ENCODE measurements around the gene FYCO1. TPM values are rescaled to one million over a fixed set of nuclear protein-coding genes. Genes with fewer than 3 reads are reported as not detected.

Gene FYCO1
- total and polyA plus RNA-seq, 10 of the 15 experiments (the other 5 are each of a cell fraction or from before 2014, with no cell fraction given), result 1.5 to 8.4 (median 6.5) TPM

DNA sequence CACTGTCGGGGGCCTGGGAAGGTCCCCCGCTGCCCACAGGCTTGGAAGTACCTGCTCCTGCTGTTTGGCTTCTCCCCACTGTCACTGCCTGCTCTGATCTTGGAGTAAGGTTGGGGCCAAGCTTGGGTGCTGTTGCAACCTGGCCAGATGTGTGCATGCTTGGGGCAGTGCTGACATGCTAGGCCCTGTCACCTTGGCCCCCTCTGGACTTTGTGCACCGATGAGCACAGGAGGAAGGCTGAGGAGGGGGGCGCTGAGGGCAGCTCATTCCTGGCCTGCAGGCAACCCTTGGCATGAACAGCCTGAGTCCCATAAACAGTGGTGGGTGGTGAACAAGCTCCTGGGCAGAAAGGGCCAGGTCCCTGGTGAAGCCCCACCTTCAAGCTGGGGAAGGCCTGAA, 35.6 kb upstream of the FYCO1 start (continued):
- TF ChIP-seq, protein P1, sequence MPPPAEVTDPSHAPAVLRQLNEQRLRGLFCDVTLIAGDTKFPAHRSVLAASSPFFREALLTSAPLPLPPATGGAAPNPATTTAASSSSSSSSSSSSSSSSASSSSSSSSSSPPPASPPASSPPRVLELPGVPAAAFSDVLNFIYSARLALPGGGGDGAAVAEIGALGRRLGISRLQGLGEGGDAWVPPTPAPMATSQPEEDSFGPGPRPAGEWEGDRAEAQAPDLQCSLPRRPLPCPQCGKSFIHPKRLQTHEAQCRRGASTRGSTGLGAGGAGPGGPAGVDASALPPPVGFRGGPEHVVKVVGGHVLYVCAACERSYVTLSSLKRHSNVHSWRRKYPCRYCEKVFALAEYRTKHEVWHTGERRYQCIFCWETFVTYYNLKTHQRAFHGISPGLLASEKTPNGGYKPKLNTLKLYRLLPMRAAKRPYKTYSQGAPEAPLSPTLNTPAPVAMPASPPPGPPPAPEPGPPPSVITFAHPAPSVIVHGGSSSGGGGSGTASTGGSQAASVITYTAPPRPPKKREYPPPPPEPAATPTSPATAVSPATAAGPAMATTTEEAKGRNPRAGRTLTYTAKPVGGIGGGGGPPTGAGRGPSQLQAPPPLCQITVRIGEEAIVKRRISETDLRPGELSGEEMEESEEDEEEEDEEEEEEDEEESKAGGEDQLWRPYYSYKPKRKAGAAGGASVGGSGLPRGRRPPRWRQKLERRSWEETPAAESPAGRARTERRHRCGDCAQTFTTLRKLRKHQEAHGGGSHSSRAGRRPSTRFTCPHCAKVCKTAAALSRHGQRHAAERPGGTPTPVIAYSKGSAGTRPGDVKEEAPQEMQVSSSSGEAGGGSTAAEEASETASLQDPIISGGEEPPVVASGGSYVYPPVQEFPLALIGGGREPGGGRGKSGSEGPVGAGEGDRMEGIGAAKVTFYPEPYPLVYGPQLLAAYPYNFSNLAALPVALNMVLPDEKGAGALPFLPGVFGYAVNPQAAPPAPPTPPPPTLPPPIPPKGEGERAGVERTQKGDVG (CRISPR knock-in tag; IDR thresholded peaks at IDR 0.05), result no peak
- TF ChIP-seq SRF (IDR thresholded peaks at IDR 0.05; ENCODE audit: low read depth in 2 of 2, low read length in 2 of 2) (no peak), BMI1 (IDR thresholded peaks at IDR 0.05; ENCODE audit: borderline replicate concordance) (no peak), GABPA (IDR thresholded peaks at IDR 0.05; ENCODE audit: low read depth) (no peak), NRF1 (conservative IDR thresholded peaks at IDR 0.05; ENCODE audit: low read depth, low read length) (no peak)

DNA sequence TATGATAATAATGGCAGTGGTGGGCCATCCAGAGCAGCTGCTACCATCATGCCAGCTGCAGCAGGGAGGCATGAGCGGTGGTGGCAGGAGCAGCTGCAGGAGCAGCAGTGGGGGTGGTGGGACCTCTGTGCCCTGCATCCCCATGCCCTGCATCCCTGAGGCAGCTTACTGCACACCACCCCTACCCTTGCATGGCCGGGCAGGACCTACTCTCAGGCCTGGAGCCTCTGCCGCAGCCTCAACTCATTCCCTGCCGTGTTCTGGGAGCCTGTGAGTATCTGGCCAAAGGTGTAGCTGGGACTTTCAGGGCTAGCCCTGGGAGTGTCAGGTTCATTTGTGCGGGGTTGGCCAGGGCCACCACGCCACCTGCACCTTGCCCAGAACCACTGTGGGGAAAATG, 35.0 kb upstream of the FYCO1 start:
- in situ Hi-C loops (cut with MboI), result no loop called here
- no TSS peak for BruUV-seq (replicated peaks)
- intact Hi-C loops (cut with micrococcal nuclease; ENCODE audit: unreplicated experiment), result no loop called here
- TF ChIP-seq ZNF24 (IDR thresholded peaks at IDR 0.05) (no peak), PAX8 (IDR thresholded peaks at IDR 0.05) (no peak), RFX5 (IDR thresholded peaks at IDR 0.05; ENCODE audit: low read depth, low read length) (no peak), SIX5 (IDR thresholded peaks at IDR 0.05; ENCODE audit: low read depth, low read length, severe bottlenecking) (no peak), KDM1A (IDR thresholded peaks at IDR 0.05; ENCODE audit: borderline replicate concordance) (no peak)
- TF ChIP-seq, protein P2, sequence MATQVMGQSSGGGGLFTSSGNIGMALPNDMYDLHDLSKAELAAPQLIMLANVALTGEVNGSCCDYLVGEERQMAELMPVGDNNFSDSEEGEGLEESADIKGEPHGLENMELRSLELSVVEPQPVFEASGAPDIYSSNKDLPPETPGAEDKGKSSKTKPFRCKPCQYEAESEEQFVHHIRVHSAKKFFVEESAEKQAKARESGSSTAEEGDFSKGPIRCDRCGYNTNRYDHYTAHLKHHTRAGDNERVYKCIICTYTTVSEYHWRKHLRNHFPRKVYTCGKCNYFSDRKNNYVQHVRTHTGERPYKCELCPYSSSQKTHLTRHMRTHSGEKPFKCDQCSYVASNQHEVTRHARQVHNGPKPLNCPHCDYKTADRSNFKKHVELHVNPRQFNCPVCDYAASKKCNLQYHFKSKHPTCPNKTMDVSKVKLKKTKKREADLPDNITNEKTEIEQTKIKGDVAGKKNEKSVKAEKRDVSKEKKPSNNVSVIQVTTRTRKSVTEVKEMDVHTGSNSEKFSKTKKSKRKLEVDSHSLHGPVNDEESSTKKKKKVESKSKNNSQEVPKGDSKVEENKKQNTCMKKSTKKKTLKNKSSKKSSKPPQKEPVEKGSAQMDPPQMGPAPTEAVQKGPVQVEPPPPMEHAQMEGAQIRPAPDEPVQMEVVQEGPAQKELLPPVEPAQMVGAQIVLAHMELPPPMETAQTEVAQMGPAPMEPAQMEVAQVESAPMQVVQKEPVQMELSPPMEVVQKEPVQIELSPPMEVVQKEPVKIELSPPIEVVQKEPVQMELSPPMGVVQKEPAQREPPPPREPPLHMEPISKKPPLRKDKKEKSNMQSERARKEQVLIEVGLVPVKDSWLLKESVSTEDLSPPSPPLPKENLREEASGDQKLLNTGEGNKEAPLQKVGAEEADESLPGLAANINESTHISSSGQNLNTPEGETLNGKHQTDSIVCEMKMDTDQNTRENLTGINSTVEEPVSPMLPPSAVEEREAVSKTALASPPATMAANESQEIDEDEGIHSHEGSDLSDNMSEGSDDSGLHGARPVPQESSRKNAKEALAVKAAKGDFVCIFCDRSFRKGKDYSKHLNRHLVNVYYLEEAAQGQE (IDR thresholded peaks at IDR 0.05; ENCODE audit: low read depth, low read length), result no peak
- TF ChIP-seq, protein P3, sequence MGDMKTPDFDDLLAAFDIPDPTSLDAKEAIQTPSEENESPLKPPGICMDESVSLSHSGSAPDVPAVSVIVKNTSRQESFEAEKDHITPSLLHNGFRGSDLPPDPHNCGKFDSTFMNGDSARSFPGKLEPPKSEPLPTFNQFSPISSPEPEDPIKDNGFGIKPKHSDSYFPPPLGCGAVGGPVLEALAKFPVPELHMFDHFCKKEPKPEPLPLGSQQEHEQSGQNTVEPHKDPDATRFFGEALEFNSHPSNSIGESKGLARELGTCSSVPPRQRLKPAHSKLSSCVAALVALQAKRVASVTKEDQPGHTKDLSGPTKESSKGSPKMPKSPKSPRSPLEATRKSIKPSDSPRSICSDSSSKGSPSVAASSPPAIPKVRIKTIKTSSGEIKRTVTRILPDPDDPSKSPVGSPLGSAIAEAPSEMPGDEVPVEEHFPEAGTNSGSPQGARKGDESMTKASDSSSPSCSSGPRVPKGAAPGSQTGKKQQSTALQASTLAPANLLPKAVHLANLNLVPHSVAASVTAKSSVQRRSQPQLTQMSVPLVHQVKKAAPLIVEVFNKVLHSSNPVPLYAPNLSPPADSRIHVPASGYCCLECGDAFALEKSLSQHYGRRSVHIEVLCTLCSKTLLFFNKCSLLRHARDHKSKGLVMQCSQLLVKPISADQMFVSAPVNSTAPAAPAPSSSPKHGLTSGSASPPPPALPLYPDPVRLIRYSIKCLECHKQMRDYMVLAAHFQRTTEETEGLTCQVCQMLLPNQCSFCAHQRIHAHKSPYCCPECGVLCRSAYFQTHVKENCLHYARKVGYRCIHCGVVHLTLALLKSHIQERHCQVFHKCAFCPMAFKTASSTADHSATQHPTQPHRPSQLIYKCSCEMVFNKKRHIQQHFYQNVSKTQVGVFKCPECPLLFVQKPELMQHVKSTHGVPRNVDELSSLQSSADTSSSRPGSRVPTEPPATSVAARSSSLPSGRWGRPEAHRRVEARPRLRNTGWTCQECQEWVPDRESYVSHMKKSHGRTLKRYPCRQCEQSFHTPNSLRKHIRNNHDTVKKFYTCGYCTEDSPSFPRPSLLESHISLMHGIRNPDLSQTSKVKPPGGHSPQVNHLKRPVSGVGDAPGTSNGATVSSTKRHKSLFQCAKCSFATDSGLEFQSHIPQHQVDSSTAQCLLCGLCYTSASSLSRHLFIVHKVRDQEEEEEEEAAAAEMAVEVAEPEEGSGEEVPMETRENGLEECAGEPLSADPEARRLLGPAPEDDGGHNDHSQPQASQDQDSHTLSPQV (IDR thresholded peaks at IDR 0.05), result no peak

More for the DNA sequence above, 35.0 kb upstream of the FYCO1 start:
- Histone ChIP-seq H4K20me1 (ENCODE audit: control insufficient read depth, insufficient read depth) (no peaks in the 10 kb centered on the region), H3K4me2 (ENCODE audit: control insufficient read depth, insufficient read depth) (no peak overlapping the region), H3K79me2 (ENCODE audit: control insufficient read depth, insufficient read depth, low read length) (no peaks in the 10 kb centered on the region), H3K9ac (ENCODE audit: control insufficient read depth, insufficient read depth, low read length) (no peak overlapping the region), H3K36me3 (ENCODE audit: control insufficient read depth in 2 of 2, insufficient read depth in 2 of 2, low read length in 1 of 2) (no peaks in the 10 kb centered on the region), H3K9me3 (replicated peaks; ENCODE audit: control insufficient read depth, insufficient read depth, low read length) (peaks cover 12% of the 10 kb centered on the region), H2AFZ (ENCODE audit: control insufficient read depth, low read depth, low read length) (no peak overlapping the region), H3K27ac (ENCODE audit: control insufficient read depth, insufficient read depth) (no peak overlapping the region), H3K4me1 (ENCODE audit: control insufficient read depth, insufficient read depth, low read length) (peaks cover 19% of the 10 kb centered on the region), H3K27me3 (replicated peaks in 1 of 2; ENCODE audit: control insufficient read depth in 2 of 2, insufficient read depth in 2 of 2, low read length in 1 of 2) (no peaks in the 10 kb centered on the region), H3K4me3 (no peak overlapping the region)
- ChIA-PET POLR2A (interaction anchor here (0.5 to 0.9 kb wide), 2 partner anchors 35 to 271 kb away, joined by 3 to 4 read pairs; no protein-coding TSS in a partner anchor), SMC1A (ENCODE audit: uncharacterized antibody, unreplicated experiment) (interaction anchor here (0.7 to 1.1 kb wide), 3 partner anchors 9 to 72 kb away, joined by 3 read pairs; no protein-coding TSS in a partner anchor), CTCF (interaction anchor here (0.6 to 1.3 kb wide), 5 partner anchors 8 to 348 kb away, joined by 3 to 4 read pairs (median 3); no protein-coding TSS in a partner anchor), RAD21 (ENCODE audit: unreplicated experiment) (interaction anchor here (1.5 to 2.5 kb wide), 2 partner anchors 25 to 46 kb away, joined by 3 to 10 read pairs; no protein-coding TSS in a partner anchor)
- WGBS (ENCODE audit: insufficient coverage, insufficient replicate concordance, low lambda C conversion rate, missing lambda C conversion rate), result 50% methylated on average over 6 of the region's 6 CpGs
- FAIRE-seq (no peak), DNase-seq (ENCODE audit: low read depth, low spot score) (no peak), ATAC-seq (no peak)

All from GM12878 (cell line).